HEK293 (cell line): ENCODE measurements around the gene AGPAT4.

ENCODE experiments used
- CTCF ChIP-seq: fragments of 450-650 bp; formaldehyde crosslinking; IDR thresholded peaks from 2 replicates; pipeline ENCODE4 v1.5.1; 2016; ENCODE audit warnings: missing biosample characterization, missing genetic modification characterization
- HIC1 ChIP-seq: fragments of 450-650 bp; formaldehyde crosslinking; IDR thresholded peaks from 2 replicates; pipeline ENCODE4 v1.5.1; 2016; ENCODE audit warnings: missing biosample characterization, missing genetic modification characterization
- PATZ1 ChIP-seq: fragments of 450-650 bp; formaldehyde crosslinking; IDR thresholded peaks from 2 replicates; pipeline ENCODE4 v1.5.1; 2016; ENCODE audit warnings: missing biosample characterization, missing genetic modification characterization
- REST ChIP-seq: fragments of 450-650 bp; formaldehyde crosslinking; IDR thresholded peaks from 2 replicates; pipeline ENCODE4 v1.5.1; 2016; ENCODE audit warnings: missing biosample characterization, missing genetic modification characterization
- ZBTB11 ChIP-seq: fragments of 450-650 bp; formaldehyde crosslinking; conservative IDR thresholded peaks from 2 replicates; pipeline ENCODE4 v1.5.1; 2016; ENCODE audit warnings: low read depth, missing biosample characterization, missing genetic modification characterization
- ZNF114 ChIP-seq: fragments of 450-650 bp; formaldehyde crosslinking; IDR thresholded peaks from 2 replicates; pipeline ENCODE4 v1.5.0; 2017; ENCODE audit warnings: missing biosample characterization, missing genetic modification characterization
- ZNF121 ChIP-seq: fragments of 450-650 bp; formaldehyde crosslinking; IDR thresholded peaks from 2 replicates; pipeline ENCODE4 v1.5.1; 2016; ENCODE audit warnings: missing biosample characterization, missing genetic modification characterization
- ZNF223 ChIP-seq: fragments of 450-650 bp; formaldehyde crosslinking; IDR thresholded peaks from 2 replicates; pipeline ENCODE4 v1.5.1; 2016; ENCODE audit warnings: missing biosample characterization, missing genetic modification characterization
- ZNF274 ChIP-seq, 2 experiments: fragments of 200-500 bp in 1 of 2; fragments of 450-650 bp in 1 of 2; sonication (Bioruptor generic) in 1 of 2; formaldehyde crosslinking in 1 of 2; IDR thresholded peaks; 2 replicates each; pipeline versions ENCODE4 v1.5.1 to v1.6.1; 2014 to 2016; ENCODE audit warnings: borderline replicate concordance in 1 of 2, inconsistent platforms in 1 of 2, low read length in 1 of 2, missing biosample characterization in 1 of 2, missing genetic modification characterization in 1 of 2
- ZNF398 ChIP-seq: fragments of 450-650 bp; formaldehyde crosslinking; IDR thresholded peaks from 2 replicates; pipeline ENCODE4 v1.5.1; 2017; ENCODE audit warnings: missing biosample characterization, missing genetic modification characterization
- ZNF416 ChIP-seq: fragments of 450-650 bp; formaldehyde crosslinking; IDR thresholded peaks from 2 replicates; pipeline ENCODE4 v1.5.1; 2016; ENCODE audit warnings: missing biosample characterization, missing genetic modification characterization
- ZNF488 ChIP-seq: fragments of 450-650 bp; formaldehyde crosslinking; IDR thresholded peaks from 2 replicates; pipeline ENCODE4 v1.5.1; 2016; ENCODE audit warnings: missing biosample characterization, missing genetic modification characterization
- ZNF530 ChIP-seq: fragments of 450-650 bp; formaldehyde crosslinking; IDR thresholded peaks from 2 replicates; pipeline ENCODE4 v1.5.1; 2016; ENCODE audit warnings: low read depth, missing biosample characterization, missing genetic modification characterization

- no peak for TF ChIP-seq HIC1 (tag by site-specific recombination)
- TF ChIP-seq ZNF488 (tag by site-specific recombination): no peak
- no peak for TF ChIP-seq ZNF223 (tag by site-specific recombination)
- no peak for TF ChIP-seq ZNF274 (IDR thresholded peaks at IDR 0.05; ENCODE audit: low read length)
- no peak for TF ChIP-seq ZNF274 (tag by site-specific recombination; IDR thresholded peaks at IDR 0.05; ENCODE audit: borderline replicate concordance)
- no peak for TF ChIP-seq ZNF530
- TF ChIP-seq ZNF121 (tag by site-specific recombination): no peak
- TF ChIP-seq PATZ1 (tag by site-specific recombination): no peak
- TF ChIP-seq ZBTB11 (tag by site-specific recombination): no peak
- no peak for TF ChIP-seq CTCF (tag by site-specific recombination)
- no peak for TF ChIP-seq ZNF114 (tag by site-specific recombination)
- TF ChIP-seq ZNF416 (tag by site-specific recombination): no peak
- TF ChIP-seq REST (tag by site-specific recombination): no peak
- TF ChIP-seq ZNF398: no peak
Observed at GRCh38 chr6:161091151-161091550, 182.7 kb downstream of the AGPAT4 start.
